Subcutaneous abdominal adipose tissue (tissue), 5 donors: Measurements from ENCODE around the gene C20orf173.

Source experiments
- H3K27ac ChIP-seq: one replicate; pipeline ENCODE4 v1.7.0; 2013; ENCODE audit warnings: low read depth, mild to moderate bottlenecking, inconsistent platforms, low read length, moderate library complexity
- H3K27me3 ChIP-seq, 5 donors: one replicate each; pipeline ENCODE4 v1.7.0; 2013; ENCODE audit warnings: low read length in 5 of 5, inconsistent platforms in 1 of 5; ENCODE audit not compliant: control insufficient read depth in 5 of 5, insufficient read depth in 4 of 5
- H3K36me3 ChIP-seq, 5 donors: one replicate each; pipeline ENCODE4 v1.7.0; 2013; ENCODE audit warnings: low read length in 5 of 5; ENCODE audit not compliant: control insufficient read depth in 5 of 5, insufficient read depth in 5 of 5
- H3K4me1 ChIP-seq, 5 donors: one replicate each; pipeline ENCODE4 v1.7.0; 2013; ENCODE audit warnings: low read length in 5 of 5, mild to moderate bottlenecking in 3 of 5, moderate library complexity in 1 of 5; ENCODE audit not compliant: control insufficient read depth in 5 of 5, insufficient read depth in 5 of 5
- H3K4me3 ChIP-seq, 5 donors: one replicate each; pipeline ENCODE4 v1.7.0; 2013; ENCODE audit warnings: low read length in 5 of 5, low read depth in 1 of 5
- H3K9ac ChIP-seq, 5 donors: one replicate each; pipeline ENCODE4 v1.7.0; 2013; ENCODE audit warnings: low read length in 5 of 5, mild to moderate bottlenecking in 4 of 5, moderate library complexity in 3 of 5
- H3K9me3 ChIP-seq, 5 donors: one replicate each; pipeline ENCODE4 v1.7.0; 2013; ENCODE audit warnings: low read length in 5 of 5; ENCODE audit not compliant: control insufficient read depth in 5 of 5
- donor health status: healthy.
- donor health status: healthy.
- donor health status: healthy.
- donor health status: healthy.
- donor health status: healthy.

Gene C20orf173, protein sequence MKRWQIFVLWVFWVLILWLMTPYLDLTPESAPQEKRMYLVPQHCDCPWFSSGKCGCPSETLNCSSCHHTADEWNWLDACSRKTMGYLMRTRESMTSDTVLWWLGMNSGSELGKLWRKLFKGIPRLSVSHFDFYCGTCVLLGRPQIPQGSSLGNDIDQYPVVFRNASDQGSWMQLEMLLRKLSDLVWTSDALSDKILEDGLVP

DNA sequence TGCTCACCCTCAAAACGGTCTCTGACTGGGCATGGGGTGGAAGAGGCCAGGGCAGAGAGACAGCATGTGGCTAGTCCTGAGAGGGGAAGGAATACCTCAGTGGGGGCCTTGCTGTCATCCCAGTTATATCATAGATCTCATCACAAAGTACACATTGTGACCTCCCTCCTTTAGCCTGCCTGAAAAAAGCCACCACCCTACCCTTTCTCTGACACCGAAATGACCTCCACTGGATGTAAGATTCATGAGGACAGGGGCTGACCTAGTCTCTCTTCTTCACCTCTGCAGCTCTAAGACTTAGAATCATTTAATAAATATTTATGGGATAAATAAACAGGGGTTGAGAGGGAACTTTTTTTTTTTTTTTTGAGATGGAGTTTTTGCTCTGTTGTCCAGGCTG is at the start of gene C20orf173:
Gene C20orf173 (minus strand): TSS at position 101 of the 400 bp plus-strand sequence. CDS start 279 bp downstream, outside the sequence.
- no peaks in the 10 kb centered on the region for H3K9me3 ChIP-seq
- H3K36me3 ChIP-seq, result no peaks in the 10 kb centered on the region
- H3K9ac ChIP-seq, result no peak within 1 kb of the TSS
- H3K4me1 ChIP-seq, result no peaks in the 10 kb centered on the region
- H3K27me3 ChIP-seq, result peaks cover 0 to 5% (median 0%) of the 10 kb centered on the region in 5 donors
- no peak within 1 kb of the TSS for H3K27ac ChIP-seq
- H3K4me3 ChIP-seq, result no peak within 1 kb of the TSS

DNA sequence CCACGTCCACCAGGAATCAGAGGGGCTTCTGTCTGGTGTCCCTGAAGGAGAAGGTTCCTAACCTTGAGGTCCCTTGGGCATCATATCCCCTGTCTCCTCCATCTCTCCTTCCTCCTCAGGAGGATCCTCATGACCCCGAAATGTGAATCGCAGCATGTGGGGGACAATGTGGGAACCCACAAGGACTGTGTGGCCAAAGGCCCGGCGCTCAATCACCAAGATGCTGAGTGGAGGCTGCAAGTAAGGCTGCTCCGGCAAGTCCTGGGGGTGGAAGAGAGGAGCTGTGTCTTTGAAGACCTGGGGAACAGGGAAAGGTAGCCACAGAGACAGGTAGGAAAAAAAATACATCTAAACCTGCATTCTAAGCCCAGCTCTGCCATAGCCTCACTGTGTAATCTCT is 49.7 kb upstream of the C20orf173 start:
- no peak overlapping the region for H3K27ac ChIP-seq
- no peaks in the 10 kb centered on the region for H3K36me3 ChIP-seq
- H3K9me3 ChIP-seq, result peaks cover 0 to 12% (median 9%) of the 10 kb centered on the region in 5 donors
- no peaks in the 10 kb centered on the region for H3K4me1 ChIP-seq
- no peak overlapping the region for H3K9ac ChIP-seq
- H3K27me3 ChIP-seq, result peaks cover 0 to 3% (median 0%) of the 10 kb centered on the region in 5 donors
- H3K4me3 ChIP-seq, result no peak overlapping the region

DNA sequence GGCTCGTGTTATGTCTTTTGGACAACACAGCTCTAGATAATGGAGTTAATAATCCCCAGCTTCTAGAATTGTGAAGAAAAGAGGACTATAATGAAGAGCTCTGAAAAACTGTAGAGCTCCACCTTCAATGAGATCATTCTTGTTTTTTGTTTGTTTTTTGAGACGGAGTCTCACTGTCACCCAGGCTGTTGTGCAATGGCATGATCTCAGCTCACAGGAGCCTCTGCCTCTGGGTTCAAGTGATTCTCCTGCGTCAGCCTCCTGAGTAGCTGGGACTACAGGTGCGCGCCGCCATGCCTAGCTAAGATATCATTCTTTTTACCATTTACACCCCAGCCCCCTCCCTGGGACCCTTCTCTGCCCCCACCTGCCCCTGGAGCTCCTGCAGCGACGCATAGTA is 49.0 kb upstream of the C20orf173 start:
- Histone ChIP-seq H3K9me3 (peaks cover 0 to 15% (median 11%) of the 10 kb centered on the region in 5 donors), H3K4me3 (no peak overlapping the region), H3K9ac (no peak overlapping the region), H3K27ac (no peak overlapping the region), H3K27me3 (peaks cover 0 to 3% (median 0%) of the 10 kb centered on the region in 5 donors), H3K36me3 (no peaks in the 10 kb centered on the region), H3K4me1 (no peaks in the 10 kb centered on the region)

DNA sequence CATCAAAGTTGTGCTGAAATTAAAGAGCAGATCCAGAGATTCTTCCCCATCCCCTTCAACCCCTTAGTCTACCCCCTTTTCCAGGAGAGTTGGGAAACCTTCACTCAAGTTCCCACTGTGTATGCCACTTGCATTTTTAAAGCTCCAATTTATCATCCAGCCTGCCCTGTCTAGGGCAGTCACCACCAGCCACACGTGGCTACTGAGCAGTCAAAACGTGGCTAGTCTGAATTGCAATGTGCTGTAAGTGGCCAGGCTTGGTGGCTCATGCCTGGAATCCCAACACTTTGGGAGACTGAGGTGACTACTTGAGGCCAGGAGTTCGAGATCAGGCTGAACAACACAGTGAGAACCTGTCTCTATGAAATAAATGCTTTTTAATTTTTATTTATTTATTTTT is 47.4 kb upstream of the C20orf173 start:
- Histone ChIP-seq H3K4me1 (no peaks in the 10 kb centered on the region), H3K4me3 (no peak overlapping the region), H3K27me3 (peaks cover 0 to 3% (median 0%) of the 10 kb centered on the region in 5 donors), H3K27ac (no peak overlapping the region), H3K9ac (no peak overlapping the region), H3K36me3 (no peaks in the 10 kb centered on the region), H3K9me3 (peaks cover 2 to 15% (median 11%) of the 10 kb centered on the region in 5 donors)

DNA sequence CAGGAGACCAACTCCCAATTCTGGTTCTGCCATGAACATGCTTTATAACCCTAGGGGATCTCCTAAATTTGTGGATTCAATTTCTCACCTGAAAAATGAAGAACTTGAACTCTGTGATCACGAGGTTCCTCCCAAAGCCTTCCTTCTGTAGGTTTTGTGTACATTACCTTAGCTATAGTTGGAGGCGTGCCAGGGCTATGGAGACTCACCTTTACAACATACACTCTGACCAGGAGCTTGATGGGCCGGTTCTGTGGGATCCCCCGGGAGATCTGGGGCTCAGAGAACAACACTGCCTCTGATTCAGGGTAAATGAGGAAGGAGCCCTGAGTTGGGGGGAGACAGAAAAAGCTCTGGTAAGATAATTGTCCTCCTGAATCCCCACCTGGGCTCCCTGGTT is 46.5 kb upstream of the C20orf173 start:
- Histone ChIP-seq H3K36me3 (no peaks in the 10 kb centered on the region), H3K9ac (no peak overlapping the region), H3K27me3 (peaks cover 0 to 3% (median 0%) of the 10 kb centered on the region in 5 donors), H3K4me1 (no peaks in the 10 kb centered on the region), H3K27ac (no peak overlapping the region), H3K9me3 (peaks cover 0 to 12% (median 7%) of the 10 kb centered on the region in 5 donors), H3K4me3 (no peak overlapping the region)

DNA sequence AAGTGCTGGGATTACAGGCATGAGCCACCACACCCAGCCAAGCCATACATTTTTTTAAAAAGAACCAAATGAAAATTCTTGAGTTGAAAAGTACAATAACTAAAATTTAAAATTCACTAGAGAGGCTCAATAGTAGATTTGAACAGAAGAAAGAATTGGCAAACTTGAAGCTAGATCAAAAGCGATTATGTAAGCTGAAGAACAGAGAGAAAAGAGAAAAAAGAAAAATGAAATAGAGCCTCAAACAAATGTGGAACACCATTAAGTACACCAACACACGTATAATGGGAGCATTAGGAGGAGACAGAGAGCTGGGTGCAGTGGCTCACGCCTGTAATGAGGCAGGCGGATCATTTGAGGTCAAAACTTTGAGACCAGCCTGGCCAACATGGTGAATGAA is 43.4 kb upstream of the C20orf173 start:
- Histone ChIP-seq H3K27ac (no peak overlapping the region), H3K9me3 (peaks cover 0 to 12% (median 7%) of the 10 kb centered on the region in 5 donors), H3K4me1 (no peaks in the 10 kb centered on the region), H3K36me3 (no peaks in the 10 kb centered on the region), H3K9ac (no peak overlapping the region), H3K4me3 (no peak overlapping the region), H3K27me3 (no peaks in the 10 kb centered on the region)

DNA sequence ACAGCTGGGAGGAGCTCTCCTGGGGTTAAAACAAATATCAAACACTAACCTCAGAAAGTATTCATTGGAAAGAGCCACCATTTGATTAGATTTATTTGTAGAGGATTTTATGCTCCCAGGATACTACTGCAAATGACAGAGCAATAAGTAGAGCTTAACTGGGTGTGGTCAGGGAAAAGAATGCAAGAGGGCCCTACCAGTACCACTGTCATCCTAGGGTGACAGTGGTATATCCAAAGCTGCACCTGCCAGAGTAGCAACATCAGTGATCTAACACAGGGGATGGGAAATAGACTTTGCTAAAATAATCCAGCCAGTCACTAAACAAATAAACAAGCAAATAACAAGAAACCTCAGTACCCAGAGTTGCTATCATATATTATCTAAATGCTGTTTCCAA is 42.1 kb upstream of the C20orf173 start:
- Histone ChIP-seq H3K27ac (no peak overlapping the region), H3K4me1 (no peaks in the 10 kb centered on the region), H3K4me3 (no peak overlapping the region)

DNA sequence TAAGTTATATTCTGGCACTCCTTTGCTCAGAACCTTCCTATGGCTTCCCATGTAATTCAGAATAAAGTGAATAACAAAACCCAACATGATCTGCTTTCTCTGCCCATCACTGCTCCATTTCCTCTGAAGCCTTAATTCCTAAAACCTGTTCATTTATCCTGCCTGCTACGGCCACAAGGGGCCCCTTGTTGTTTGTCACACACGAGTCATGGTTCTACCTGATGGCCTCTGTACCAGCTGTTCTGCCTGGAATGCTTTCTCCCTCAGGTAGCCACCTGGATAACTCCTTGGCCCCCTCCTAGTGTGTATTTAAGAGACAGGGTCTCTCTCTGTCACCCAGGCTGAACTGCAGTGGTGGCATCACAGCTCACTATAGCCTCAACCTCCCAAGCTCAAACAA is 39.2 kb upstream of the C20orf173 start:
- Histone ChIP-seq H3K4me3 (no peak overlapping the region), H3K9ac (no peak overlapping the region), H3K27me3 (no peaks in the 10 kb centered on the region), H3K9me3 (peaks cover 0 to 7% (median 6%) of the 10 kb centered on the region in 5 donors), H3K36me3 (no peaks in the 10 kb centered on the region), H3K4me1 (no peaks in the 10 kb centered on the region), H3K27ac (no peak overlapping the region)

More for the DNA sequence above, 42.1 kb upstream of the C20orf173 start:
- H3K9me3 ChIP-seq, result peaks cover 0 to 12% (median 7%) of the 10 kb centered on the region in 5 donors
- H3K27me3 ChIP-seq, result no peaks in the 10 kb centered on the region
- no peaks in the 10 kb centered on the region for H3K36me3 ChIP-seq
- no peak overlapping the region for H3K9ac ChIP-seq

DNA sequence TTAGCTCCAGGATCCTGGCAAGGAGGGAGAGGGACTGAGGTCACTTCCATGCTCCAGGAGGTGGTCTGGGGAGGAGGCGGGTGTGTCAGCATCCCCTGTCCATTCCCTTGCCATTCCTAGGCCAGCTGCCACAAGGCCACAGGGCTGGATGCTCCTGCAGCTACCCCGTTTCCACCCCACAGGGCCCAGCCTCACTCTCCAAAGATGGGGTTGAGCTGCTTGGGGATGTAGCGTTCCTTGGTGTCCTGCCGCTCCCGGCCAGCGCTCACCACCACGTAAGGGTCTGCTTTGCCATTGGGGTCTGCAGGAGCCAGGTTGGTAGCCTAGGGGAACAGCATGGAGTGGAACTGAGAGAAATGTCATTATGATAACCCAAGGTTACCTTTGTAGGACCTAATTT is 35.5 kb upstream of the C20orf173 start:
- Histone ChIP-seq H3K27me3 (no peaks in the 10 kb centered on the region), H3K4me1 (no peaks in the 10 kb centered on the region), H3K4me3 (no peak overlapping the region), H3K36me3 (no peaks in the 10 kb centered on the region), H3K9ac (no peak overlapping the region), H3K9me3 (no peaks in the 10 kb centered on the region), H3K27ac (no peak overlapping the region)

DNA sequence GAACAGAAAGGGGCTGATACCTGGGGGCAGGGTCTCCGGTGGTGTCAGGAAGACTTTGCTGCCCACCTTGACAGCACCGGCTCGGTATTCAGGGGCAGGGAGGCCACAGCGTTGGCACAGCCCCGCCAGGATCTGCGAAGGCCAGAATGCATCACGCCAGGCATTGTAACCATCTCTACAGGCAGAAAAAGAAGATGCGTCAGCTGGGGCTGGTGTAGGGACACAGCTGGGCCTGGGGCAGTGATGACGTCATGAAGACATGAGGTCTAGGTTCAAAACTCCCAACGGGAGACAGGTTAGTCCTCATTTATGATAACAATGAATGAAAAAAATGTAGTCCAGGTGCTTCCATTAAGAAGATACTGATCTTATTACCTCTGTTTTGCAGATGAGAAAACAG is 34.4 kb upstream of the C20orf173 start:
- Histone ChIP-seq H3K27ac (no peak overlapping the region), H3K27me3 (no peaks in the 10 kb centered on the region), H3K9me3 (no peaks in the 10 kb centered on the region), H3K36me3 (peaks cover 0 to 3% (median 0%) of the 10 kb centered on the region in 5 donors), H3K9ac (no peak overlapping the region), H3K4me1 (no peaks in the 10 kb centered on the region), H3K4me3 (no peak overlapping the region)
